H1 (cell line): ENCODE results near the gene VPS13D. TPM values are rescaled to one million over a fixed set of nuclear protein-coding genes. Genes with fewer than 3 reads are reported as not detected.

Source experiments
- CTCF ChIA-PET: fragments of 300-600 bp; sonication (Branson Sonifier 250); formaldehyde crosslinking; loops from one replicate; lab custom pipeline; 2021; ENCODE audit not compliant: partially characterized antibody; lab: Charles Lee
- POLR2A ChIA-PET: fragments of 300-600 bp; sonication (Branson Sonifier 250); formaldehyde crosslinking; loops from one replicate; lab custom pipeline; 2021; ENCODE audit warnings: inconsistent platforms; ENCODE audit not compliant: partially characterized antibody; lab: Charles Lee
- DNase-seq, 2 experiments: peaks; one replicate each; pipeline versions ENCODE4 v3.0.0 to v3.0.0-alpha.2; 2010 to 2022; ENCODE audit warnings: low spot score in 2 of 2, low read depth in 1 of 2, mixed read lengths in 1 of 2
- FAIRE-seq: peaks from 2 replicates; lab custom pipeline; 2011; peaks lifted over from hg19 to GRCh38; lab: Jason Lieb, UNC
- H2AFZ ChIP-seq: 2 replicates; pipeline ENCODE4 v1.8.1; 2012; ENCODE audit warnings: low read length, inconsistent platforms
- H2AK5ac ChIP-seq: 2 replicates; pipeline ENCODE4 v1.6.1; 2013; ENCODE audit warnings: low read depth, low read length
- H2BK120ac ChIP-seq: replicated peaks from 2 replicates; pipeline ENCODE3; 2013; ENCODE audit warnings: low read depth, low read length, inconsistent platforms
- H2BK12ac ChIP-seq: 2 replicates; pipeline ENCODE4 v1.6.1; 2013; ENCODE audit warnings: low read depth, low read length
- H2BK15ac ChIP-seq: 2 replicates; pipeline ENCODE4 v1.6.1; 2013; ENCODE audit warnings: low read length
- H2BK20ac ChIP-seq: 2 replicates; pipeline ENCODE4 v1.6.1; 2013; ENCODE audit warnings: low read length
- H2BK5ac ChIP-seq: 2 replicates; pipeline ENCODE4 v1.6.1; 2013; ENCODE audit warnings: low read depth, low read length
- H3K14ac ChIP-seq: 2 replicates; pipeline ENCODE4 v1.6.1; 2013; ENCODE audit warnings: inconsistent platforms; ENCODE audit not compliant: insufficient read length
- H3K18ac ChIP-seq: 2 replicates; pipeline ENCODE4 v1.6.1; 2013; ENCODE audit warnings: low read length; ENCODE audit errors: extremely low read depth
- H3K23ac ChIP-seq: 2 replicates; pipeline ENCODE4 v1.6.1; 2013; ENCODE audit warnings: inconsistent platforms; ENCODE audit not compliant: insufficient read length
- H3K23me2 ChIP-seq: 2 replicates; pipeline ENCODE4 v1.6.1; 2013; ENCODE audit warnings: low read depth, low read length
- H3K27ac ChIP-seq: 2 replicates; pipeline ENCODE4 v1.6.1; 2011; ENCODE audit warnings: low read depth, low read length, inconsistent platforms
- H3K27me3 ChIP-seq, 4 experiments: replicated peaks in 1 of 4; 1 replicate in 1 of 4; 2 replicates in 3 of 4; pipeline versions ENCODE4 v1.6.1 to v1.8.1; 2011 to 2013; ENCODE audit warnings: low read length in 3 of 4, mild to moderate bottlenecking in 3 of 4, inconsistent platforms in 2 of 4, mixed read lengths in 2 of 4, moderate library complexity in 1 of 4; ENCODE audit not compliant: control insufficient read depth in 3 of 4, insufficient read depth in 3 of 4; ENCODE audit errors: extremely low read depth in 1 of 4
- H3K36me3 ChIP-seq, 4 experiments: 2 replicates each; pipeline versions ENCODE4 v1.6.1 to v1.8.1; 2011 to 2013; ENCODE audit warnings: mild to moderate bottlenecking in 4 of 4, low read length in 3 of 4, moderate library complexity in 2 of 4, control low read depth in 1 of 4, inconsistent platforms in 1 of 4; ENCODE audit not compliant: insufficient read depth in 4 of 4, control insufficient read depth in 2 of 4
- H3K4ac ChIP-seq: replicated peaks from 2 replicates; pipeline ENCODE3; 2013; ENCODE audit warnings: low read length, low read depth, mixed read lengths, inconsistent platforms; ENCODE audit not compliant: insufficient read length
- H3K4me1 ChIP-seq, 4 experiments: replicated peaks in 1 of 4; 1 replicate in 1 of 4; 2 replicates in 3 of 4; pipeline versions ENCODE4 v1.6.1 to v1.8.1; 2011 to 2013; ENCODE audit warnings: low read length in 3 of 4, inconsistent platforms in 2 of 4, mixed read lengths in 1 of 4; ENCODE audit not compliant: insufficient read depth in 4 of 4, control insufficient read depth in 3 of 4
- H3K4me2 ChIP-seq, 2 experiments: 2 replicates each; pipeline versions ENCODE4 v1.6.1 to v1.8.1; 2011 to 2013; ENCODE audit warnings: low read depth in 2 of 2, low read length in 2 of 2, control low read depth in 1 of 2, inconsistent platforms in 1 of 2, mild to moderate bottlenecking in 1 of 2; ENCODE audit not compliant: insufficient read depth in 1 of 2
- H3K4me3 ChIP-seq, 4 experiments: fragments of 200-600, 300-600 bp in 1 of 4; sonication (generic), shearing (Covaris generic), sonication (Bioruptor Twin) in 1 of 4; 2 replicates each; pipeline versions ENCODE4 v1.5.1 to v1.8.1; 2011 to 2016; ENCODE audit warnings: low read length in 4 of 4, low read depth in 3 of 4, control low read depth in 2 of 4, inconsistent platforms in 2 of 4, mild to moderate bottlenecking in 2 of 4, mixed read lengths in 1 of 4, moderate library complexity in 1 of 4; ENCODE audit not compliant: insufficient read depth in 2 of 4; ENCODE audit errors: extremely low read depth in 1 of 4
- H3K56ac ChIP-seq: replicated peaks from 2 replicates; pipeline ENCODE3; 2013; ENCODE audit warnings: low read depth, mild to moderate bottlenecking, mixed read lengths, low read length, inconsistent platforms; ENCODE audit not compliant: insufficient read length
- H3K79me1 ChIP-seq: 2 replicates; pipeline ENCODE4 v1.6.1; 2013; ENCODE audit warnings: low read depth, low read length, control low read depth
- H3K79me2 ChIP-seq, 2 experiments: 2 replicates each; pipeline versions ENCODE4 v1.6.1 to v1.8.1; 2012 to 2013; ENCODE audit warnings: low read length in 2 of 2, mild to moderate bottlenecking in 2 of 2, inconsistent platforms in 1 of 2; ENCODE audit not compliant: insufficient read depth in 2 of 2, control insufficient read depth in 1 of 2
- H3K9ac ChIP-seq, 4 experiments: replicated peaks in 1 of 4; 1 replicate in 1 of 4; 2 replicates in 3 of 4; pipeline versions ENCODE4 v1.6.1 to v1.8.1; 2011 to 2013; ENCODE audit warnings: low read depth in 3 of 4, low read length in 3 of 4, control low read depth in 2 of 4, mild to moderate bottlenecking in 2 of 4, moderate library complexity in 2 of 4, inconsistent platforms in 1 of 4; ENCODE audit errors: extremely low read depth in 1 of 4
- H3K9me3 ChIP-seq, 2 experiments: 2 replicates each; pipeline versions ENCODE4 v1.6.1 to v1.8.1; 2012 to 2013; ENCODE audit warnings: mild to moderate bottlenecking in 2 of 2, moderate library complexity in 2 of 2, control low read depth in 1 of 2, inconsistent platforms in 1 of 2, low read depth in 1 of 2, low read length in 1 of 2, mixed read lengths in 1 of 2; ENCODE audit not compliant: insufficient read depth in 2 of 2
- H4K20me1 ChIP-seq, 2 experiments: replicated peaks in 1 of 2; 2 replicates each; pipeline versions ENCODE3 to v1.8.1; 2011 to 2013; ENCODE audit warnings: inconsistent platforms in 2 of 2, low read length in 2 of 2, mild to moderate bottlenecking in 1 of 2; ENCODE audit not compliant: insufficient read depth in 2 of 2, control insufficient read depth in 1 of 2
- H4K5ac ChIP-seq: 2 replicates; pipeline ENCODE4 v1.6.1; 2013; ENCODE audit warnings: low read length, low read depth, mixed read lengths, inconsistent platforms; ENCODE audit not compliant: insufficient read length
- H4K8ac ChIP-seq: 2 replicates; pipeline ENCODE4 v1.8.0; 2013; ENCODE audit warnings: mild to moderate bottlenecking, moderate library complexity, low read length, inconsistent platforms; ENCODE audit not compliant: insufficient read depth; ENCODE audit errors: extremely low read depth
- H4K91ac ChIP-seq: replicated peaks from 2 replicates; pipeline ENCODE3; 2013; ENCODE audit warnings: low read length, mixed read lengths, inconsistent platforms; ENCODE audit not compliant: insufficient read length
- BACH1 ChIP-seq: IDR thresholded peaks from 2 replicates; pipeline ENCODE4 v1.6.1; 2012; ENCODE audit warnings: low read length, improper control_type of control experiment
- CBX8 ChIP-seq: fragments of 300-800, 300-1000 bp; sonication (generic); IDR thresholded peaks from 2 replicates; pipeline ENCODE4 v1.7.1; 2016; ENCODE audit warnings: low read depth, low read length, borderline replicate concordance
- CTBP2 ChIP-seq: IDR thresholded peaks from 2 replicates; pipeline ENCODE4 v1.7.0; 2011; ENCODE audit warnings: borderline replicate concordance, mild to moderate bottlenecking, moderate library complexity, mixed read lengths, low read length; ENCODE audit not compliant: insufficient read depth, insufficient read length
- CTCF ChIP-seq, 3 experiments: IDR thresholded peaks; 1 replicate in 2 of 3; 2 replicates in 1 of 3; pipeline versions ENCODE4 v1.5.1 to v1.6.1; 2011; ENCODE audit warnings: low read length in 3 of 3, mild to moderate bottlenecking in 3 of 3, inconsistent platforms in 2 of 3, low read depth in 1 of 3, moderate library complexity in 1 of 3; ENCODE audit not compliant: insufficient read depth in 1 of 3; ENCODE audit errors: control extremely low read depth in 1 of 3
- POLR2AphosphoS5 ChIP-seq: IDR thresholded peaks from 2 replicates; pipeline ENCODE4 v1.6.1; 2011; ENCODE audit warnings: low read depth, low read length
- RAD21 ChIP-seq, 2 experiments: IDR thresholded peaks in 1 of 2; conservative IDR thresholded peaks in 1 of 2; 2 replicates each; pipeline ENCODE4 v1.6.1; 2011; ENCODE audit warnings: low read depth in 2 of 2, low read length in 2 of 2, improper control_type of control experiment in 1 of 2, inconsistent platforms in 1 of 2, mild to moderate bottlenecking in 1 of 2, moderate library complexity in 1 of 2
- RXRA ChIP-seq: IDR thresholded peaks from 2 replicates; pipeline ENCODE4 v1.6.1; 2011; ENCODE audit warnings: low read depth, mild to moderate bottlenecking, low read length, moderate library complexity; ENCODE audit not compliant: insufficient read depth
- SP4 ChIP-seq: IDR thresholded peaks from 2 replicates; pipeline ENCODE4 v1.6.1; 2012; ENCODE audit warnings: low read length, inconsistent platforms
- WGBS, 2 experiments: shearing (Covaris generic) in 1 of 2; methylation state at CpG; one replicate each; pipeline versions ENCODE4 v1.1.6 to v1.1.7; 2013 to 2015; ENCODE audit warnings: low lambda C conversion rate in 2 of 2, mixed read lengths in 2 of 2, inconsistent platforms in 1 of 2, low coverage in 1 of 2, missing lambda C conversion rate in 1 of 2; ENCODE audit not compliant: insufficient replicate concordance in 2 of 2, insufficient coverage in 1 of 2, insufficient read length in 1 of 2; ENCODE audit errors: extremely low coverage in 1 of 2, missing lambda C conversion rate in 1 of 2; 5-methylcytosine and 5-hydroxymethylcytosine counted together
- polyA plus RNA-seq, 7 experiments: library from polyadenylated mRNA; depleted of rRNA in 3 of 7; stranded (reverse) in 5 of 7; unstranded in 2 of 7; fragments of >200 nt in 5 of 7; fragments of 200-250 nt in 2 of 7; gene quantifications; 1 replicate in 5 of 7; 2 replicates in 1 of 7; 4 replicates in 1 of 7; pipeline versions ENCODE4 v1.2.1 to v1.2.3, GENCODE V29; 2011 to 2013; ENCODE audit warnings: missing spikeins in 2 of 7, mixed read lengths in 2 of 7
- total RNA-seq: library from RNA; stranded (reverse); fragmentation: NEBNext Ultra II Directional; extraction: Animal tissue kit (Norgen Biotek cat#: 25700); gene quantifications from 2 replicates; pipeline ENCODE4 v1.2.1, GENCODE V29; 2021
- TF ChIP-seq, protein P1 (sequence below): IDR thresholded peaks from 2 replicates; pipeline ENCODE4 v1.6.1; 2012; ENCODE audit warnings: low read length, inconsistent platforms

Gene VPS13D
- total and polyA plus RNA-seq, 2 of the 8 experiments (the other 6 are each of a cell fraction or from before 2014, with no cell fraction given) = 10.9 to 31.2 TPM

DNA sequence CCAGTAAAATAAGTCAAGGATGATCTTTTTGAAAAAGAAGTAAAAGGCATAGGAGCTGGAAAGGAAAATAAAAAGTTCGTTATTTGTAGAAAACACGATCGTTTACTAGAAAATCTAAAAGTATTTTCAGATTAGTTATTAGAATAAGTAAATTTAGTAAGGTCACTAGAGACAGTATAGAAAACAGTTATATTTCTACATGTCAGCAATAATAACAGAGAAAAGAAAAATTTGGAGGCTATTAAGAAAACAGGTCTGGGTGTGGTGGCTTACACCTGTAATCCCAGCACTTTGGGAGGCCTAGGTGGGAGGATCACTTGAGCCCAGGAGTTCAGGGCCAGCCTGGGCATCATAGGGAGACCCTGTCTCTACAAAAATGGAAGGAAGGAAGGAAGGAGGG is 181.3 kb downstream of the VPS13D start:
- WGBS, 2 experiments = 88% methylated on average over 3 of the region's 3 CpGs; no CpG with 5 or more reads in 1 of the 2 experiments
- H3K4me1 ChIP-seq = no peaks in the 10 kb centered on the region
- no peak overlapping the region for H2BK20ac ChIP-seq
- no peak overlapping the region for H3K56ac ChIP-seq
- no peak overlapping the region for H4K8ac ChIP-seq
- H4K5ac ChIP-seq = no peak overlapping the region
- no peak overlapping the region for H4K91ac ChIP-seq
- no peak overlapping the region for H2BK120ac ChIP-seq
- no peak overlapping the region for H2BK15ac ChIP-seq
- no peaks in the 10 kb centered on the region for H3K79me2 ChIP-seq
- no peak overlapping the region for H3K18ac ChIP-seq
- ChIA-PET CTCF (interaction anchor here (0.7 to 1.6 kb wide), 3 partner anchors 37 to 190 kb away, joined by 3 to 4 read pairs (median 3); no protein-coding TSS in a partner anchor), POLR2A (no interaction called here)
- H2BK12ac ChIP-seq = no peak overlapping the region
- no peak overlapping the region for H3K4me3 ChIP-seq
- no peaks in the 10 kb centered on the region for H3K27me3 ChIP-seq
- H3K14ac ChIP-seq = no peak overlapping the region
- H3K23ac ChIP-seq = no peak overlapping the region
- no peaks in the 10 kb centered on the region for H3K23me2 ChIP-seq
- H3K4me2 ChIP-seq = no peak overlapping the region
- no peak overlapping the region for H2AFZ ChIP-seq
- no peaks in the 10 kb centered on the region for H4K20me1 ChIP-seq
- H2BK5ac ChIP-seq = no peak overlapping the region
- no peak overlapping the region for H3K4ac ChIP-seq
- H2AK5ac ChIP-seq = no peak overlapping the region
- DNase-seq = no peak
- H3K27ac ChIP-seq = no peak overlapping the region
- H3K9me3 ChIP-seq = peaks cover 7 to 8% of the 10 kb centered on the region in 2 experiments; a peak in 2 of 4 replicates
- H3K36me3 ChIP-seq = peaks cover 0 to 14% (median 3%) of the 10 kb centered on the region in 4 experiments; a peak in 3 of 8 replicates
- no peak for FAIRE-seq
- H3K9ac ChIP-seq = no peak overlapping the region
- H3K79me1 ChIP-seq = no peaks in the 10 kb centered on the region
- TF ChIP-seq POLR2AphosphoS5 (no peak), BACH1 (no peak), CTBP2 (no peak), RXRA (no peak), CBX8 (no peak), RAD21 (IDR thresholded peaks at IDR 0.05 in 1 of 2, conservative IDR thresholded peaks at IDR 0.05 in 1 of 2; ENCODE audit: low read depth in 2 of 2, low read length in 2 of 2) (no peak), CTCF (IDR thresholded peaks at IDR 0.05; ENCODE audit: control extremely low read depth in 1 of 3, insufficient read depth in 1 of 3, low read depth in 1 of 3, low read length in 3 of 3) (no peak), SP4 (no peak)
- TF ChIP-seq, protein P1, sequence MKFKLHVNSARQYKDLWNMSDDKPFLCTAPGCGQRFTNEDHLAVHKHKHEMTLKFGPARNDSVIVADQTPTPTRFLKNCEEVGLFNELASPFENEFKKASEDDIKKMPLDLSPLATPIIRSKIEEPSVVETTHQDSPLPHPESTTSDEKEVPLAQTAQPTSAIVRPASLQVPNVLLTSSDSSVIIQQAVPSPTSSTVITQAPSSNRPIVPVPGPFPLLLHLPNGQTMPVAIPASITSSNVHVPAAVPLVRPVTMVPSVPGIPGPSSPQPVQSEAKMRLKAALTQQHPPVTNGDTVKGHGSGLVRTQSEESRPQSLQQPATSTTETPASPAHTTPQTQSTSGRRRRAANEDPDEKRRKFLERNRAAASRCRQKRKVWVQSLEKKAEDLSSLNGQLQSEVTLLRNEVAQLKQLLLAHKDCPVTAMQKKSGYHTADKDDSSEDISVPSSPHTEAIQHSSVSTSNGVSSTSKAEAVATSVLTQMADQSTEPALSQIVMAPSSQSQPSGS = no peak
